GM12873 (cell line): ENCODE results near the gene MT1E.

Experiments used
- TF ChIP-seq, protein P1 (sequence below): IDR thresholded peaks from 2 replicates; pipeline ENCODE4 v1.5.1; 2012; ENCODE audit warnings: low read depth, mild to moderate bottlenecking, moderate library complexity, low read length, control low read depth; ENCODE audit not compliant: insufficient read depth; ENCODE audit errors: missing control alignments

The MT1E gene

DNA sequence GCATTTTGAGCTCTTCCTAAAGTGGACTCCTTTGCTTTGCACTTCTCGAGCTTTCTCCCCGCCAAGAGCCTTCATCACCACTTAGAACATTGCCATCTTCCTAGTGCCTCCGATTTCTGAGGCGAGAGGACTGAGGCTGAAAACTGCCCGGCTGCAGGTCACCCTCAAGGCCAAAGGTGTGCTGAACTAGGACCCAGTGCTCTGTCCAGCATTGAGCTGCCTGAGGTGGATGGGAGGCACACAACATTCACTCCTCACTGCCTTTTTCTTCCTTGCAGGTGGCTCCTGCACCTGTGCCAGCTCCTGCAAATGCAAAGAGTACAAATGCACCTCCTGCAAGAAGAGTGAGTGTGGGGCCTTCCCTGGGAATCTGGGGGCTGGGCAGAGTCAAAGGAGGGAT, 18.3 kb downstream of the MT1E start:
- TF ChIP-seq, protein P1, sequence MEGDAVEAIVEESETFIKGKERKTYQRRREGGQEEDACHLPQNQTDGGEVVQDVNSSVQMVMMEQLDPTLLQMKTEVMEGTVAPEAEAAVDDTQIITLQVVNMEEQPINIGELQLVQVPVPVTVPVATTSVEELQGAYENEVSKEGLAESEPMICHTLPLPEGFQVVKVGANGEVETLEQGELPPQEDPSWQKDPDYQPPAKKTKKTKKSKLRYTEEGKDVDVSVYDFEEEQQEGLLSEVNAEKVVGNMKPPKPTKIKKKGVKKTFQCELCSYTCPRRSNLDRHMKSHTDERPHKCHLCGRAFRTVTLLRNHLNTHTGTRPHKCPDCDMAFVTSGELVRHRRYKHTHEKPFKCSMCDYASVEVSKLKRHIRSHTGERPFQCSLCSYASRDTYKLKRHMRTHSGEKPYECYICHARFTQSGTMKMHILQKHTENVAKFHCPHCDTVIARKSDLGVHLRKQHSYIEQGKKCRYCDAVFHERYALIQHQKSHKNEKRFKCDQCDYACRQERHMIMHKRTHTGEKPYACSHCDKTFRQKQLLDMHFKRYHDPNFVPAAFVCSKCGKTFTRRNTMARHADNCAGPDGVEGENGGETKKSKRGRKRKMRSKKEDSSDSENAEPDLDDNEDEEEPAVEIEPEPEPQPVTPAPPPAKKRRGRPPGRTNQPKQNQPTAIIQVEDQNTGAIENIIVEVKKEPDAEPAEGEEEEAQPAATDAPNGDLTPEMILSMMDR, result no peak

DNA sequence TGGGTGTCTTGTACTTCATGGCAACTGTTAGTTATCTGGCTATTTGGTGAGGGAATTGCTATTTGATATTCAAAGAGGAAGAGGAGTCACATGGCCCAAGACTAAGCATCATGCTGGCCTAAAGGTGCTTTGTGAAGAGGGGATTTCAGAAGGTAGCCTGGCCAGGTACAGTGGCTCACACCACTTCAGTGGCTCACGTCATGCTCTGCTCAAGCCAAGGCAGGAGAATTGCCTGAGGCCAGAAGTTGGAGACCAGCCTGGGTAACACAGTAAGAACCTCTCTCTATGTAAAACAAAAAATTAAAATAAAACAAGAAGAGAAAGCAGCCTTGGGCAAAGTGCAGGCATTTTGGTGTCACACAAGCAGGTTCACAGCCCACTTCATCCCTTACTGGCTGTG, 19.7 kb downstream of the MT1E start:
- TF ChIP-seq, protein P1, result no peak

DNA sequence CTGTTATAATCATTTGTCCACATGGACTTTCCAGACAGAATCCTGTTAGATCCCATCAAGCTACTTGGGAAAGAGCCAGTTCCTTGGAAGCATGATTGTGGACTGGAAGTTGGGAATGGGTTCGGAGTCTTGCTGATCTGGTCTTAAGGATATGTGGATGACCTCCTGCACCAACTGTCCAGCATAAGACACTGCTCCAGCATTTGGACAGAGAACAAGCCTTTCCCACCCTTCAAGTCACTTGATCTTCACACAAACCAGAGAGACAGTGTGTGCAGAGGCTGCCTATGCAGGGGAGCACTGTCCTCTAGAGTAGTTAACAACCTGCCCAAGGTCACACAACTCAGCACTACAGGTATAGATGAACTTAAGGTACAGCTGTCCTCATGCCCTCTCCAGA, 20.3 kb downstream of the MT1E start:
- TF ChIP-seq, protein P1, result no peak

DNA sequence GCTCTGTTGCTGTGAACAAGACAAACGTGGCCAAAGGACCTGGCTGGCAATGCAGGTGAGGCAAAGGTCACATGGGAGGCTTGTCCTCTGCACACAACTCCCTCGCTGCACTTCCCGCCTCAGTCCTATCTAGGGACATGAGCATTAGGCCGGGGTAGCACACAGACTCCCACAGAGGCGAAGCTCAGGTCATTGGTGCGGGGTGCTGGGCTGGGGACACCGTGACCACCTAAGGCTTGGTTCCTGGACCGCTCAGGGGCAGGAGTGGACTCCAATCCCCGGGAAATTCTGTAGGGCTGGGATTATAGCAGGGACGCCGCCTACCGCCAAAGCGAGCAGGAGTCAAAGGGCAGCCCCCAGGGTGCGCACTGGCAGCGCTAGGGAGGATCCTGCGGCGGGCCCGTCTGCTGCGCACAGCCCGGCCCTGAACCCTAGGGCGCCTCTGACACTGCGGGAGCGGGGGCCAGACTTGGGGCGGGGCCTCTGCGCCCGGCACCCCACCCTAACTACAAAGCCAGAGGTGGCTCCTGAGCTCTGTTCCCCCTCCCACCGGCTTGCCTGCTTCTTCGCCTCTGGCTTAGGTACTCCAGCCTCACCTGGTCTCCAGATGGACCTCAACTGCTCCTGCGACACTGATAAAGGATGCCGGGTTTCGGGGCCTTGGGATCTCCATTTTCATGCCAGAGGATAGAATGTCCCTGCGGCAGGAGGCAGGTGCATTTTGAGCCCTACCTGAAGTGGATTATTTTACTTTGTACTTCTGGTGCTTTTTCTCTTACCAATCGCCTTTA, 22.3 kb downstream of the MT1E start:
- TF ChIP-seq, protein P1, result no peak

DNA sequence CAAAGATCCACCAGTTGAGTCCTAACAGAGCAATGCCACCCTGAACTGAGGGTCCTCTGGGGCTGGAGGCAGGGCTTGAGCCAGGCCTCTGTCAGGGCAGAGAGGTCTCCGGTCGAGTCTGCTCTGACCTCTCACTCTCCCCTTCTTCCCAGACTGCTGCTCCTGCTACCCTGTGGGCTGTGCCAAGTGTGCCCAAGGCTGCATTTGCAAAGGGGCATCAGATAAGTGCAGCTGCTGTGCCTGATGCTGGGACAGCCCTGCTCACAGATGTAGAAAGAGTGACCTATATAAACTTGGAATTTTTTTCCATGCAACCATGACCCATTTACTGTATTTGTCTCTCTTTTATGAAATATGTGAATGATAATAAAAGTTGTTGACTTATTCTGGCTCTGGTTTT, 23.7 kb downstream of the MT1E start:
- TF ChIP-seq, protein P1, result no peak

DNA sequence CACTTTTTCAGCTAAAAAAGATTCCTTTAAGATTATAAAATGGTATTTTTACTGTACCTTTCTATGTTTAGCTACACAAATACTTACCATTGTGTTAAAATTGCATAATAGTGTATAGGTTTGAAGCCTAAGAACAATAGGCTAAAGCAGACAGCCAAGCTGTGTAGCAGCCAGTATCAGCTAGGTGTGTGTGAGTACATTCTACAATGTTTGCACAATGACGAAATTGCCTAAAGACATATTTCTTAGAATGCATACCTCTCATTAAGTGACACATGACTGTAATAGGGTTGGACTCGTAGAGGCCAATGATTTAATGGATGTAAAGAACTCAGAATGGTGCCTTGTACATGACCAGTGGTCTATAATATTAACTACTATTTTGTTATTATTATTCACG, 24.2 kb downstream of the MT1E start:
- TF ChIP-seq, protein P1, result no peak

DNA sequence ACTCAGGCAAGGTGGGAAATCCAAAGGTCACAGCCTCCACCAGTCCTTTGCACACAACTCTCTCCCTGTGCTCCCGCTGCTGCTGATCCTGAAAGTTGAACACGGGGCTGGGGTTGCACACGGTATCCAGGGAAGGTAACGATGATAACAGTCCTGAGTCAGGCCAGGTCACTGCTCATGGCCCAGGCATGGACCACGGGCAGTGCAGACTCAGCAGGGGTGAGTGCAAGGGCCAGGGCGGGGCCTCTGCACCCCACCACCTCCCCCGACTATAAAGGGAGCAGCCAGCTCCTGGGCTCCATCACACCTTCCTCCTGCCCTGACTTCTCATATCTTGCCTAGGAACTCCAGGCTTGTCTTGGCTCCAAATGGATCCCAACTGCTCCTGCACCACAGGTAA, 26.0 kb downstream of the MT1E start, which contains the start of gene MT1B:
Gene MT1B, plus strand, starts transcription at position 301 of the 400 bp plus-strand sequence. Its CDS starts 68 bp downstream, at position 369.
- TF ChIP-seq, protein P1, result no peak
